ENCODE results near the gene ZBTB7C.
A peak's percentile ranks its signal among the peaks of the same experiment; 100 is the strongest.

The ZBTB7C gene

GRCh38 chr18:48250362-48250907 is 158.7 kb downstream of the ZBTB7C start:
- no peak for DNase-seq

- no peak for DNase-seq
These were observed 159.3 kb downstream of the ZBTB7C start for GRCh38 chr18:48249854-48250253.

GRCh38 chr18:48244530-48244929 is 164.7 kb downstream of the ZBTB7C start:
- no peak for DNase-seq

- DNase-seq: no peak
These were observed 170.5 kb downstream of the ZBTB7C start for GRCh38 chr18:48238636-48239035.

- DNase-seq: no peak
These were observed 171.0 kb downstream of the ZBTB7C start for GRCh38 chr18:48238206-48238605.

- no peak for DNase-seq
These were observed 172.4 kb downstream of the ZBTB7C start for GRCh38 chr18:48236822-48237221.

- DNase-seq: peak; percentile 44
These were observed 178.6 kb downstream of the ZBTB7C start for GRCh38 chr18:48230467-48231113.

GRCh38 chr18:48229552-48229981 is 179.6 kb downstream of the ZBTB7C start:
- no peak for DNase-seq

GRCh38 chr18:48228841-48229240 is 180.3 kb downstream of the ZBTB7C start:
- no peak for DNase-seq

- no peak for DNase-seq
These were observed 180.9 kb downstream of the ZBTB7C start for GRCh38 chr18:48228301-48228715.

GRCh38 chr18:48227206-48227605 is 182.0 kb downstream of the ZBTB7C start:
- no peak for DNase-seq

- no peak for DNase-seq
These were observed 182.8 kb downstream of the ZBTB7C start for GRCh38 chr18:48226401-48226800.

GRCh38 chr18:48222118-48222517 is 187.1 kb downstream of the ZBTB7C start:
- peak; percentile 26 for DNase-seq

- DNase-seq: no peak
These were observed 189.2 kb downstream of the ZBTB7C start for GRCh38 chr18:48219810-48220499.

- DNase-seq: no peak
These were observed 190.0 kb downstream of the ZBTB7C start for GRCh38 chr18:48219037-48219809.

- DNase-seq: no peak
These were observed 190.7 kb downstream of the ZBTB7C start for GRCh38 chr18:48218285-48219022.

GRCh38 chr18:48217258-48218250 is 191.6 kb downstream of the ZBTB7C start:
- no peak for DNase-seq

GRCh38 chr18:48216639-48217257 is 192.4 kb downstream of the ZBTB7C start:
- peak; percentile 3 for DNase-seq

- DNase-seq: no peak
These were observed 193.1 kb downstream of the ZBTB7C start for GRCh38 chr18:48215876-48216638.

GRCh38 chr18:48213791-48214190 is 195.4 kb downstream of the ZBTB7C start:
- no peak for DNase-seq

Data from fibroblast of skin of abdomen (primary cell).